ENCODE data around the gene CEP192.

DNA sequence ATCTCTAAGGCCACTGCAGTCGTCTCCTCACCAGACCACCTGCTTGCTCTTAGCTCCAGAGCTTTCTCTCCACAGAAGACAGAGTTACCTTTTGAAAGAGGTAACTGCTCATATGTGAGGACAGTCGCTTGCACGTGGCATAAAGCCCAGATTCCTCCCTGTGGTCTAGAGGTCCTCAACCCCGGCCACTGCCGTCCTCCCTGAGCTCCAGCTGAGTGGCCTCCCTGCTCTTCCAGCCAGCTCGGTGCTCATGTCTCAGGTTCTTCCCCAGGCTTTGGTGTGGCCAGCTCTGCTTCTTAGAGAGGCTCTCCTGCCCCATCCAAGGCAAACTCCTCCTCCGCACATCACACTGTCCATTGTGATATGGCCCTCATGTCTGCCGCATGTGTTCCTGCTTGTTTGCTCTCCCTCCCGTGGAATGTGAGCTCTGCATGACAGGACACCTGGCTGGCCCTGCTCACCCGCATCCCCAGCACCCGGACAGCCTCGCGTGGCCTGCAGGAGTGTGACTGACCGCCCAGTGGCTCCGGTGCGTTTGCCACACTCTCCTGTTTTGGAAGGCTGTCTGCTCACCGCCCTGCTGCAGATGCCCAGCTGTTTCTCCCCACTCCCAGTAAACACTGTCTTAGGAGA, 135.9 kb downstream of the CEP192 start:
- TF ChIP-seq, protein P1, sequence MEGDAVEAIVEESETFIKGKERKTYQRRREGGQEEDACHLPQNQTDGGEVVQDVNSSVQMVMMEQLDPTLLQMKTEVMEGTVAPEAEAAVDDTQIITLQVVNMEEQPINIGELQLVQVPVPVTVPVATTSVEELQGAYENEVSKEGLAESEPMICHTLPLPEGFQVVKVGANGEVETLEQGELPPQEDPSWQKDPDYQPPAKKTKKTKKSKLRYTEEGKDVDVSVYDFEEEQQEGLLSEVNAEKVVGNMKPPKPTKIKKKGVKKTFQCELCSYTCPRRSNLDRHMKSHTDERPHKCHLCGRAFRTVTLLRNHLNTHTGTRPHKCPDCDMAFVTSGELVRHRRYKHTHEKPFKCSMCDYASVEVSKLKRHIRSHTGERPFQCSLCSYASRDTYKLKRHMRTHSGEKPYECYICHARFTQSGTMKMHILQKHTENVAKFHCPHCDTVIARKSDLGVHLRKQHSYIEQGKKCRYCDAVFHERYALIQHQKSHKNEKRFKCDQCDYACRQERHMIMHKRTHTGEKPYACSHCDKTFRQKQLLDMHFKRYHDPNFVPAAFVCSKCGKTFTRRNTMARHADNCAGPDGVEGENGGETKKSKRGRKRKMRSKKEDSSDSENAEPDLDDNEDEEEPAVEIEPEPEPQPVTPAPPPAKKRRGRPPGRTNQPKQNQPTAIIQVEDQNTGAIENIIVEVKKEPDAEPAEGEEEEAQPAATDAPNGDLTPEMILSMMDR (IDR thresholded peaks at IDR 0.05 in 4 of 5, conservative IDR thresholded peaks at IDR 0.05 in 1 of 5): no peak
- TF ChIP-seq POLR2A (IDR thresholded peaks at IDR 0.05): no peak

All from gastrocnemius medialis (tissue), 4 donors.